HG02973 (cell line): ENCODE data around the gene NR2C1.
"Not testable (repeated sequence)": the region's sequence is repeated elsewhere in the genome, so short reads cannot be mapped to it uniquely, and the experiment has no call there.

ENCODE experiments used
- ATAC-seq: cut with Tn5 transposase; IDR thresholded peaks from one replicate; pipeline ENCODE4 v1.9.1; 2021; ENCODE audit warnings: moderate library complexity; ENCODE audit not compliant: unreplicated experiment

NR2C1 gene

DNA sequence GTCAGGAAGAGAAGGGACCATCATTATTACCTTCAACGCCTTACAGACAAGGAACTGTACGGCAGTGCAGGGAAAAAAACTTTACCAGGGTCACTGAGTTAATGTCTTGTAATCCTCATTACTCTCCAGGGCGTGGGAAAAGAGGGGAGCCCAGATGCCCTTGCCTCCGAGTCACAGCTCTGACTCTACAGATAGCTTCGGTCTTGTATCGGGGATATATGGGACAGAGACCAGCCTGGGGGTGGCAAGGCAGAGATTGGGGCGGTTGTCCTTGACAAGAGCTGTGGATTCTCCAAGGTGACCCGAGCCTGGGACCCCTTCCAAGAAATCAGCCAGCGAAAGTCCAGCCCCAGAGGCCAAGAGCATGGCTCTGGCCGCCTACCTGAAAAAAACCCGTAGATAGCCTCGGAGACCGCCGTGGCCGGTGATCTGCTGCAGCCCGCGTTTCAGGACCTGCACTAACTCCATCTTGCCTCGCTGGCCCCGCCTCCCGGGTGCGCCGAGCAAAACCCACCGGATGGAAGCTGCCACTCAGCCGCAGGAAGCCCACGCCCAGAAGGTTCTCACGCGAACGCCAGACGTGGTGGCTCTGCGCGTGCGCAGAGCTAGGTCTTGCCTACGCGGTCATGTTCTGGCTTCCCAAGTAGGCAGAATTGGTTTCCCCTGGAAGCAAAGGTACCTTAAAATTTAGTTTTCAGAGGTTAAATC, 70.1 kb downstream of the NR2C1 start, which contains the start of gene NDUFA12:
Gene NDUFA12, minus strand, starts transcription at position 485 of the 708 bp plus-strand sequence. Its CDS starts 17 bp downstream, at position 468.
- peak; percentile 98 for ATAC-seq

DNA sequence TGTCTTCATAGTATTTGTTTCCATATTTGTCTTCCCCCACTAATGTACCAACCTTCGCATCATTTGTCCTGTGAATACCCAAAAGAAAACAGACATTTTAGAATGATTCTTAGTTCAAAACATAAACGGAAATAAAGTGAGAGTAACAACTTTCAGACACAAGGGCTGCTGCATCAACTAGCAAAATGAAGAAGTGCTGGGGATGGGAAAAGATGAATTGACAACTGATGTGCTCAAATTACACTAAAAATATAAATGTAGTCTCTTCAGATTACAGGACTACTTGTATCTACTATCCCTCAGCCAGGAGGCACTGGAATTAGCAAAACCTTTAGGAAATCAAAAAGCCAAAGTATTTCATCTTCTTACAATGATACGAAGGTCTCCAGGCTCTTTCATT, 70.7 kb downstream of the NR2C1 start:
- no peak for ATAC-seq

GRCh38 chr12:94998326-94998725, 75.1 kb downstream of the NR2C1 start:
- ATAC-seq: no peak

- ATAC-seq: no peak
These were observed 75.7 kb downstream of the NR2C1 start for GRCh38 chr12:94997726-94998125.

GRCh38 chr12:94997061-94997460, 76.4 kb downstream of the NR2C1 start:
- ATAC-seq: no peak

DNA sequence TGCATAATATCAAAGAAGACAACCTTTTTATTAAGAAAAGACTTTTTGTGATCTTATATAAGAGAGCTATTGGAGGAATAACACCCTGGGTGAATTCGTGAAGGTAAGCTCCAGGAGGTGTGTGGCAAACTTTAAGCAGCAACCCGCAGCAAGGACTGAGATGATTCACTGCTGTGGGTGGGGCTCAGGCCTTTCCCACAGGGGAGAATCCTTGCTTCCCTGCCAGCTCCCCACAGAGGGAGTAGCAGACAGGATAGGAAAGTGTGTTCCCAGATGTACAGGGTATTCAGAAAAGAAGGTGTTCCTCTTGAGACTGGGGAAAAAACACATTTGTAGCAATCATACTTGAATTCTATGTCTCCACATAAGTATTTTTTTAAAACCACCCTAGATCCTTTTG, 79.1 kb downstream of the NR2C1 start:
- no peak for ATAC-seq

DNA sequence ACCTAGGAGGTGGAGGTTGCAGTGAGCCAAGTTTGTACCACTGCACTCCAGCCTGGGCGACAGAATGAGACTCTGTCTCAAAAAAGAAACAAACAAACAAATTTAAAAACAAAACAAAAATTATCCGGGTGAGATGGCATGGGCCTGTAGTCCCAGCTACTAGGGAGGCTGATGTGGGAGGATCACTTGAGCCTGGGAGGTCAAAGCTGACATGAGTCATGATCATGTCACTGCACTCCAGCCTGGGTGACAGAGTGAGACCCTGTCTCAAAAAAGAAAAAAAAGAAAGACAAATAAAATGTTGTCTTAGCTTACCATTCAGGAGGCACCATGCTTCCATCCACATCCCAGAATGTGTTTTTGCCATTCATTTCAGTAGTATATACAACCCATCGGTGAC, 79.6 kb downstream of the NR2C1 start:
- ATAC-seq: not testable (repeated sequence)

DNA sequence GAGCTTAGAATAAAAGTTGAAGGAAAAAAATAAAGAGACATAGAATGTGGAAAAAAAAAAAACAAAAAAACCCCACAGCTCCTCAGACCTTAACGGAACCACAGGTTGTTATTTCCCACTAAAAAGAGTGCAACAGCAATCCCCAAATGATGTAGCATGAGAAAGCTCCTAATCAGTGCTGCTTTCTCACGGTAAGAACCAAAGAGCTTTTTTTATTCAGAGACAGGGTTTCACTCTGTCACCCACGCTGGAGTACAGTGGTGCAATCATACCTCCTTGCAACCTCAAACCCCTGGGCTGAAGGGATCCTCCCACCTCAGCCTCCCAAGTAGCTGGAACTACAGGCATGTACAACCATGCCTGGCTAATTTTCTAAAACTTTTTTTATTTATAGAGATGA, 83.2 kb downstream of the NR2C1 start:
- ATAC-seq: no peak

DNA sequence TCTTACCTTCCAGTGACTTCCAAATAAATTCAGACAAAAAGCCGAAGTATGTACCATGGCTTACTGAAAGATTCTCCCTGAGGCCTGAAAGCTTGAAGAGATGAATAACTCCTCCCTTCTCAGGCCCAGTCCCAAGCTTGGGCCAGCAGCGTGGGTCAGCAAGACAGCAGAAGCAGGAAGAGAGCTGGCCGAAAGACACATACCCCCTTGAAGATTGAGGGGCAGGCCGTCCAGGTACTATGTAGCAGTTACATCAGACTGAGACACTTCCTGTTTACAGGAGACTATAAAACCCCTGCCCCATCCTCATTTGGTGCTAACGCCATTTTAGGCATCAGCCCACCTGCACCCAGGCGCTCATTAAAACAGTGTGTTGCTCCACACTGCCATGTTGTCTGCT, 84.9 kb downstream of the NR2C1 start:
- no peak for ATAC-seq

- ATAC-seq: no peak
These were observed 85.6 kb downstream of the NR2C1 start for GRCh38 chr12:94987801-94988200.

DNA sequence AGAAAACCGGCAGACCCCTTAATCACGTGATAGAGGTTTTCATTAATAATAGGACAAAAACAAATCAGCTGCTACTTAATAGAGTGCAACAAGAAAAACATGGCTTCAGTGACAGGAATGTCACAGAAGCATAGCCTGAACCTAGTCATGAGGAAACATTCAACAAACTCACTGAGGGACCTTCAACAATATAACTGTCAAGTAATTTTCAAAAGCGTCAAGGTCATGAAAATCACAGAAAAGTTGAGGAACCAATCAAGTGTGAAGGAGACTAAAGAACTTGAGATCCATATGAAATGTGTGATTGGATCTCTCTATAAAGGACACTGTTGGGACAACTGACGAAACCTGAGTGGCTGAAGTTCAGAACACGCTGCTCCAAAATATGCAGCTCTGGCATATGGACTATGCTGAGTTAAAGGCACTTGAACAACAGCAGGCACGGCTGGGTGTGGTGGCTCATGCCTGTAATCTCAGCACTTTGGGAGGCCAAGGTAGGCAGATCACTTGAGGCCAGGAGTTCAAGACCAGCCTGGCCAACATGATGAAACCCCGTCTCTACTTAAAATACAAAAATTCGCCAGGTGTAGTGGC, 86.2 kb downstream of the NR2C1 start:
- no peak for ATAC-seq

GRCh38 chr12:94985099-94985498, 88.3 kb downstream of the NR2C1 start:
- not testable (repeated sequence) for ATAC-seq

DNA sequence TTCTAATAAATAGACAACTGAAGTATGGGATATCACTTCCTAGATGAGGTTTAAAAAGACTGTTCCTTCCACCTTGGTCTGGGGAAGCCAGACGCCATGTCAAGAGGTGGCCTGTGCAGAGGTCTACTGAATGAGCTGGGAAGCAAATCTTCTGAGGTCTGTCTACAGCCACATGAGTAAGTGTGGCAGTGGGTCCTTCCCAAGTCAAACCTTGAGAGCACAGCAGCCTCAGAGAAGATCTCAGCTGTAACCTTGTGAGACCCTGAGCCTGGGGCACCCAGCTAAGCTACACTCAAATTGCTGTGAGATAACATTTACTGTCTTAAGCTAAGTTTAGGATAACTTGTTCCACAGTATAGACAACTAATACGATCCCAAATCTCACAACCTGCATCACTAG, 90.1 kb downstream of the NR2C1 start:
- ATAC-seq: no peak

DNA sequence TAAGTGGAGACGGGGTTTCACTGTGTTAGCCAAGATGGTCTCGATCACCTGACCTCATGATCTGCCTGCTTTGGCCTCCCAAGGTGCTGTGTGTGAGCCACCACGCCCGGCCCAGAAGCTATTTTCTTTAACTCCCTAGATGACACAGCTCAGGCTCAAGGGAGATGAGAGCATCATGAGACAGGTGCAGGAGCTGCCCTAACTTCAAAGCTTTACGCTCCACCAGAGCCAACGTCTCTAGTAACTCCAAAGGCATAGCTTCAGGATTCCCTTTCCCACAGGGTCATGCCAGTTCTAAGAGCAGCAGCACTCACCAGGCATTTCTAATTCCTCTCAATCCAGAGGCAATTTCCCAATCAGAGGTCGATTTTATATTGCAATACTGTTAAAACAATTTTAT, 91.0 kb downstream of the NR2C1 start:
- ATAC-seq: no peak

GRCh38 chr12:94980577-94980976, 92.8 kb downstream of the NR2C1 start:
- no peak for ATAC-seq

DNA sequence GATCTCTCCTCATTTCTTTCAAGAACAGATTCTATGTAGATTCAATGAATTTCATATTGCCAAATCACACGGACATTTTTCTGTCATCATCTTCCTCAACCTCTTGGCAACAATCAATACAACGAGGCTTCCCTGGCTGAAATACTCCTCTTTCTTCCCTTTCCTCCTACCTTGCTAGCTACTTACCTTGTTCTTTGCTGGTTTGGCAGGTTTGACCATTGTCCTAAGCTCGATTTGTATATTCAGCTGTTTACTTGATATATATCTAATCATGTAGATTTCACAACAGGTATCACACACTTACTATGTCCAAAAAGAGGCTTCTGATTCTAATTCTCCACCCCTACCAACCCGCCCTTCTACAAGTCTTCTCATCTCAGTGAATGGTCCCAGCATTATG, 93.5 kb downstream of the NR2C1 start:
- ATAC-seq: no peak

GRCh38 chr12:94977766-94978468, 95.5 kb downstream of the NR2C1 start:
- no peak for ATAC-seq

GRCh38 chr12:94973221-94973620, 100.2 kb downstream of the NR2C1 start:
- ATAC-seq: no peak

DNA sequence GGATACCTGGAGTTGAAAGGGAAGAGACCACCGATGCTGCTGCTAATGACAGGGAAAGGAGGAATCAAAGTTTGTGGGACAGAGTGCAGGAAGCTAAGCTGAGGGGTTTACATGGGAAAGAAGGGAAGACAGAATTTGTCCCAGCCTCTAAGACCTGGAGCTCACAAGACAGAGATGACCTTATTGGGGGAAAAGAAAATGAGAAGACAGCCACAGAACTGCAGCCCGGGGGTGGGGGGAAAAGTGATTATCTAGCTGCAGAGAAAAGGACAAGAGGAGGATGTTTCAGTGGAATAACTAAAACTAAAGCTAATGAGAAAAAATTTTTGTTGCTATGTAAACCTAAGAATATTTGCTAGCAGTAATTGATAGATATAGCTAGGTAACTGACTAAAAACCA, 100.6 kb downstream of the NR2C1 start:
- no peak for ATAC-seq

DNA sequence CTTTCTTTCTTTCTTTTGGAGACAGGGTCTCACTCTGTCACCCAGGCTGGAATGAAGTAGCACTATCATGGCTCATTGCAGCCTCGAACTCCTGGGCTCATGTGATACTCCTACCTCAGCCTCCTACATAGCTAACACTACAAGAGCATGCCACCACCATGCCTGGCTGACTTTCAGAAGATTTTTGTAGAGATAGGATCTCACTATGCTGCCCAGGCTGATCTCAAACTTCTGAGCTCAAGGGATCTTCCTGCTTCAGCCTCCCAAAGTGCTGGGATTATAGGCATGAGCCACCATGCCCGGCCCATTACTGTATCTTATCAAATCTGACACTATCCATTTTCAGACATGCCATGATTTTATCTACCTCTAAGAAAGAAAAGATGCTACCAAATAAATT, 101.5 kb downstream of the NR2C1 start:
- no peak for ATAC-seq

- no peak for ATAC-seq
These were observed 102.9 kb downstream of the NR2C1 start for GRCh38 chr12:94970560-94970959.
